GM11168 (cell line): ENCODE results near the gene FFAR4.

Source experiments
- in situ Hi-C: fragments of 300-500 bp; cut with MboI; formaldehyde crosslinking; loops from one replicate; pipeline ENCODE4 v1.12.0; 2022; ENCODE audit warnings: low sequenced_read_pairs; ENCODE audit not compliant: unreplicated experiment

Gene FFAR4

GRCh38 chr10:93567277-93568104 lies 1.0 kb downstream of the FFAR4 start:
- in situ Hi-C loops: loop anchor here (25.0 kb wide), 1 partner anchor 295 kb away; no protein-coding TSS in a partner anchor

GRCh38 chr10:93568105-93568390 lies 1.6 kb downstream of the FFAR4 start:
- in situ Hi-C loops: loop anchor here (25.0 kb wide), 1 partner anchor 294 kb away; no protein-coding TSS in a partner anchor

- in situ Hi-C loops: loop anchor here (25.0 kb wide), 1 partner anchor 292 kb away; no protein-coding TSS in a partner anchor
Observed at GRCh38 chr10:93570383-93570782, 3.9 kb downstream of the FFAR4 start.

- in situ Hi-C loops: loop anchor here (25.0 kb wide), 1 partner anchor 290 kb away; no protein-coding TSS in a partner anchor
Observed at GRCh38 chr10:93572606-93573005, 6.1 kb downstream of the FFAR4 start.

- in situ Hi-C loops: loop anchor here (25.0 kb wide), 1 partner anchor 289 kb away; no protein-coding TSS in a partner anchor
Observed at GRCh38 chr10:93573051-93573909, 6.8 kb downstream of the FFAR4 start.

- in situ Hi-C loops: loop anchor here (25.0 kb wide), 1 partner anchor 288 kb away; no protein-coding TSS in a partner anchor
Observed at GRCh38 chr10:93573924-93574323, 7.5 kb downstream of the FFAR4 start.

GRCh38 chr10:93576888-93577287 lies 10.4 kb downstream of the FFAR4 start:
- in situ Hi-C loops: no loop called here

GRCh38 chr10:93577565-93577964 lies 11.1 kb downstream of the FFAR4 start:
- in situ Hi-C loops: no loop called here

GRCh38 chr10:93579089-93579488 lies 12.6 kb downstream of the FFAR4 start:
- in situ Hi-C loops: no loop called here

GRCh38 chr10:93579985-93580711 lies 13.7 kb downstream of the FFAR4 start:
- in situ Hi-C loops: no loop called here

- in situ Hi-C loops: no loop called here
Observed at GRCh38 chr10:93580828-93581227, 14.4 kb downstream of the FFAR4 start.

GRCh38 chr10:93584445-93584844 lies 18.0 kb downstream of the FFAR4 start:
- in situ Hi-C loops: no loop called here

- in situ Hi-C loops: no loop called here
Observed at GRCh38 chr10:93589648-93590562, 23.4 kb downstream of the FFAR4 start.

- in situ Hi-C loops: no loop called here
Observed at GRCh38 chr10:93590638-93591037, 24.2 kb downstream of the FFAR4 start.

- in situ Hi-C loops: no loop called here
Observed at GRCh38 chr10:93591065-93591808, 24.8 kb downstream of the FFAR4 start.

GRCh38 chr10:93593254-93593653 lies 26.8 kb downstream of the FFAR4 start:
- in situ Hi-C loops: no loop called here

GRCh38 chr10:93593749-93594148 lies 27.3 kb downstream of the FFAR4 start:
- in situ Hi-C loops: no loop called here

- in situ Hi-C loops: no loop called here
Observed at GRCh38 chr10:93594518-93594917, 28.1 kb downstream of the FFAR4 start.
